ENCODE measurements around the gene MAGI2. TPM values are rescaled to one million over a fixed set of nuclear protein-coding genes. Genes with fewer than 3 reads are reported as not detected.
"Not testable (repeated sequence)": the region's sequence is repeated elsewhere in the genome, so short reads cannot be mapped to it uniquely, and the experiment has no call there.

Gene MAGI2
- total RNA-seq, 6 experiments from 2014 or later = 7.1 to 9.8 (median 8.5) TPM

DNA sequence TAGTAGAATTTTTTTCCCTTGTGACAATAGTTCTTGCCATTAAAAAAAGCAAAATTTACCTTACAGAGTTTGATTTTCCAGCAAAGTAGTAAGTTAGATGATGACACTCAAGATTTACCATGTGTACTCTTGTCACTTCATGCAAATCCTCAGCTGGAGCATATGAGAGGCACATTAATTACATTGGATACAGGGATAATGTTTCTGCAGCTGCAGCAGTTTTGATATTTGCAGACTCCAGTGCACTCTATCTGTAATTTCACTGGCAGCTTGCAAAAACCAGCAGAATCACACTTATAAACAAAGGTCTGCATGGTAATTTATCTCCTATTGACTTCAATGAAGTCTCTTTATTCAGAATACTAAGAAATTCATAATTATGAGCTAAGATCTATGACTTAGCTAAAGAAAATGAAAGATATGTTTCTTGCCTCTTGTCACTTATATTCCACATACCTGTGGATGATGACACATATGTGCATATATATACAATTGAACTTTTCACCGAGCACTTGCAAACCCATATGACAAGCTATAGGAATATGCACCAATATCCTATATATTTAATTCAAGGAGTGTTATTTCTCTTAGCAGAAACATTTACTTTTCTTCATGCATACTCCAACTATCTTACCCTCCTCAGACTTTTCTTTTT lies 1124.3 kb downstream of the MAGI2 start:
- Mint-ChIP-seq H3K27ac (no peak overlapping the region), H3K4me3 (no peak overlapping the region), H3K9me3 (no peaks in the 10 kb centered on the region), H3K36me3 (ENCODE audit: low read depth) (no peaks in the 10 kb centered on the region), H3K4me1 (ENCODE audit: low read depth) (peaks cover 24% of the 10 kb centered on the region), H3K27me3 (ENCODE audit: insufficient read depth) (no peaks in the 10 kb centered on the region; the same call in 1 of the 2 replicates)
- DNase-seq = no peak
- TF ChIP-seq, protein P1, sequence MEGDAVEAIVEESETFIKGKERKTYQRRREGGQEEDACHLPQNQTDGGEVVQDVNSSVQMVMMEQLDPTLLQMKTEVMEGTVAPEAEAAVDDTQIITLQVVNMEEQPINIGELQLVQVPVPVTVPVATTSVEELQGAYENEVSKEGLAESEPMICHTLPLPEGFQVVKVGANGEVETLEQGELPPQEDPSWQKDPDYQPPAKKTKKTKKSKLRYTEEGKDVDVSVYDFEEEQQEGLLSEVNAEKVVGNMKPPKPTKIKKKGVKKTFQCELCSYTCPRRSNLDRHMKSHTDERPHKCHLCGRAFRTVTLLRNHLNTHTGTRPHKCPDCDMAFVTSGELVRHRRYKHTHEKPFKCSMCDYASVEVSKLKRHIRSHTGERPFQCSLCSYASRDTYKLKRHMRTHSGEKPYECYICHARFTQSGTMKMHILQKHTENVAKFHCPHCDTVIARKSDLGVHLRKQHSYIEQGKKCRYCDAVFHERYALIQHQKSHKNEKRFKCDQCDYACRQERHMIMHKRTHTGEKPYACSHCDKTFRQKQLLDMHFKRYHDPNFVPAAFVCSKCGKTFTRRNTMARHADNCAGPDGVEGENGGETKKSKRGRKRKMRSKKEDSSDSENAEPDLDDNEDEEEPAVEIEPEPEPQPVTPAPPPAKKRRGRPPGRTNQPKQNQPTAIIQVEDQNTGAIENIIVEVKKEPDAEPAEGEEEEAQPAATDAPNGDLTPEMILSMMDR (IDR thresholded peaks at IDR 0.05) = no peak

GRCh38 chr7:78327718-78328117 lies 1125.7 kb downstream of the MAGI2 start:
- no peaks in the 10 kb centered on the region for H3K9me3 Mint-ChIP-seq
- TF ChIP-seq, protein P1 (IDR thresholded peaks at IDR 0.05) = no peak
- H3K27me3 Mint-ChIP-seq (ENCODE audit: insufficient read depth) = no peaks in the 10 kb centered on the region; the same call in 1 of the 2 replicates
- no peak overlapping the region for H3K27ac Mint-ChIP-seq
- H3K4me1 Mint-ChIP-seq (ENCODE audit: low read depth) = peaks cover 32% of the 10 kb centered on the region
- no peak for DNase-seq
- H3K36me3 Mint-ChIP-seq (ENCODE audit: low read depth) = no peaks in the 10 kb centered on the region
- no peak overlapping the region for H3K4me3 Mint-ChIP-seq

DNA sequence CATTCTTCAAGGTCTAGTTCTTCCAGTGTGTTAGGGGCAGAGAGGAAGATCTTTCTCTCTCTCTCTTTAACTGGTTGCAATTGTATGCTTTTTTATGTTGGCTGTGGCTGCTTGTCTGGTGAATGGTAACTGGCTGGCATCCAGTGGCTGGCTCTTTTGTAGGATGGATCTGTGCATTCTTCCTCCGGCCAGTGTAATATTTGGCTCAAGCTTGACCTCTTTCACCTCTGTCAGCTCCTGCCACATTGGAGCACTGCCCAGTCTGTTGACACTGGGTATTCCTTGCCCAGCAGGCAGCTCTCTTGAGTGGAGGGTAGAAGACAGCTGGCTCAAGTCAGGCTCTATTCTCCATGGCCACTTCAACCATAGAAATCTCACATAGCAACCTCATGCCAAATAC lies 1126.6 kb downstream of the MAGI2 start:
- H3K4me1 Mint-ChIP-seq (ENCODE audit: low read depth) = peaks cover 37% of the 10 kb centered on the region
- H3K27ac Mint-ChIP-seq = no peak overlapping the region
- no peaks in the 10 kb centered on the region for H3K9me3 Mint-ChIP-seq
- H3K27me3 Mint-ChIP-seq (ENCODE audit: insufficient read depth) = no peaks in the 10 kb centered on the region; the same call in 1 of the 2 replicates
- TF ChIP-seq, protein P1 (IDR thresholded peaks at IDR 0.05) = no peak
- no peak overlapping the region for H3K4me3 Mint-ChIP-seq
- peak; percentile 54 for DNase-seq
- no peaks in the 10 kb centered on the region for H3K36me3 Mint-ChIP-seq (ENCODE audit: low read depth)

DNA sequence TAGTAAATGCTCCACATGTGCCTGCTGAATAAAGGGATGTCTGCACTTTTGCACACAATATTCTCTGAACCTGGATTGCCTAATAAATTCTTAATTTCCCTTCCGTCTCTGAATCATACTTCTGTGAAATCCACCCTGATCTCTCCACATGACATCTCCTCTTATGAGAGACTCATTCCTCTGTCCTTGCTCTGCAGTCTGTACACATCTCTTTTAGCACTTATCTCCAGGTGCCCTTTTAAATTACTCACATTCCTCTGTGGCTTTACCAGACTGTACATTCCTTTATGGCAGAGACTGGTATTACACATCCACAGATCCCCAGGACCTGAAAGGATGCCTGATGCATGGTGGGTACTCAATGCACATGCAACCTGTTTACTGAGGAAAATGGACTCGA lies 1127.3 kb downstream of the MAGI2 start:
- H3K4me1 Mint-ChIP-seq (ENCODE audit: low read depth) = peaks cover 37% of the 10 kb centered on the region

DNA sequence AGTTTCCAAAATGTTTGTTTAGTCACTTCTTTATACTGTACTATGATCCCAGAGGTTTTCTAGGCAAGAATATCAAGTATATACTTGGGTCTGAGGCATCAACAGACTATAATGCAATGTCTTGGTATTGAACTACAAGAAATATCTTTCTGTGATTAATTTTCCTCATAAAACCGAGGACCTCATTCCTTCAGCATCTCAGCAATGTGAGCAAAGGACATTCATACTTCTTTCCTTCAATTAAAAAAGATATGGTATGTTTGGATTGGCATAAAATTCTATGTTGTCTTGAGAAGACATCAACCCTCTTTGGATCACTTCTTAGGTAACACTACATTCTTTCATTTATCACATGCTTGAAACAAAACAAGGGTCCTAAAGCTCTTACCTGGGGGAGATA lies 1130.3 kb downstream of the MAGI2 start:
- peaks cover 4% of the 10 kb centered on the region; the same call in 1 of the 2 replicates for H3K36me3 Mint-ChIP-seq (ENCODE audit: low read depth)
- no peaks in the 10 kb centered on the region for H3K27me3 Mint-ChIP-seq (ENCODE audit: insufficient read depth)

More for the DNA sequence above, 1127.3 kb downstream of the MAGI2 start:
- H3K9me3 Mint-ChIP-seq = no peaks in the 10 kb centered on the region
- TF ChIP-seq, protein P1 (IDR thresholded peaks at IDR 0.05) = 0 out of 2 replicates have a peak, but pooled peaks have one; percentile 14
- no peaks in the 10 kb centered on the region for H3K36me3 Mint-ChIP-seq (ENCODE audit: low read depth)
- H3K27me3 Mint-ChIP-seq (ENCODE audit: insufficient read depth) = no peaks in the 10 kb centered on the region; the same call in 1 of the 2 replicates
- H3K4me3 Mint-ChIP-seq = no peak overlapping the region
- no peak overlapping the region for H3K27ac Mint-ChIP-seq
- peak; percentile 81 for DNase-seq

GRCh38 chr7:78322231-78322630 lies 1131.2 kb downstream of the MAGI2 start:
- not testable (repeated sequence) for H3K4me3 Mint-ChIP-seq; H3K36me3 Mint-ChIP-seq (ENCODE audit: low read depth); DNase-seq

More for the DNA sequence above, 1130.3 kb downstream of the MAGI2 start:
- TF ChIP-seq, protein P1 (IDR thresholded peaks at IDR 0.05) = no peak
- H3K27ac Mint-ChIP-seq = peak overlapping the region; percentile 44; the same call in 1 of the 2 replicates
- H3K4me1 Mint-ChIP-seq (ENCODE audit: low read depth) = peaks cover 20% of the 10 kb centered on the region
- no peaks in the 10 kb centered on the region; the same call in 1 of the 2 replicates for H3K9me3 Mint-ChIP-seq
- DNase-seq = peak; percentile 56
- H3K4me3 Mint-ChIP-seq = no peak overlapping the region; the same call in 1 of the 2 replicates

More at GRCh38 chr7:78322231-78322630, 1131.2 kb downstream of the MAGI2 start:
- H3K27me3 Mint-ChIP-seq (ENCODE audit: insufficient read depth); H3K9me3 Mint-ChIP-seq; H3K27ac Mint-ChIP-seq: not testable (repeated sequence)
- H3K4me1 Mint-ChIP-seq (ENCODE audit: low read depth) = peaks cover 20% of the 10 kb centered on the region

Data from HFFc6 (cell line).